ENCODE data around the gene VIT.

- no peak for TF ChIP-seq POLR2AphosphoS5 (IDR thresholded peaks at IDR 0.05; ENCODE audit: low read depth)
- TF ChIP-seq, protein P1, sequence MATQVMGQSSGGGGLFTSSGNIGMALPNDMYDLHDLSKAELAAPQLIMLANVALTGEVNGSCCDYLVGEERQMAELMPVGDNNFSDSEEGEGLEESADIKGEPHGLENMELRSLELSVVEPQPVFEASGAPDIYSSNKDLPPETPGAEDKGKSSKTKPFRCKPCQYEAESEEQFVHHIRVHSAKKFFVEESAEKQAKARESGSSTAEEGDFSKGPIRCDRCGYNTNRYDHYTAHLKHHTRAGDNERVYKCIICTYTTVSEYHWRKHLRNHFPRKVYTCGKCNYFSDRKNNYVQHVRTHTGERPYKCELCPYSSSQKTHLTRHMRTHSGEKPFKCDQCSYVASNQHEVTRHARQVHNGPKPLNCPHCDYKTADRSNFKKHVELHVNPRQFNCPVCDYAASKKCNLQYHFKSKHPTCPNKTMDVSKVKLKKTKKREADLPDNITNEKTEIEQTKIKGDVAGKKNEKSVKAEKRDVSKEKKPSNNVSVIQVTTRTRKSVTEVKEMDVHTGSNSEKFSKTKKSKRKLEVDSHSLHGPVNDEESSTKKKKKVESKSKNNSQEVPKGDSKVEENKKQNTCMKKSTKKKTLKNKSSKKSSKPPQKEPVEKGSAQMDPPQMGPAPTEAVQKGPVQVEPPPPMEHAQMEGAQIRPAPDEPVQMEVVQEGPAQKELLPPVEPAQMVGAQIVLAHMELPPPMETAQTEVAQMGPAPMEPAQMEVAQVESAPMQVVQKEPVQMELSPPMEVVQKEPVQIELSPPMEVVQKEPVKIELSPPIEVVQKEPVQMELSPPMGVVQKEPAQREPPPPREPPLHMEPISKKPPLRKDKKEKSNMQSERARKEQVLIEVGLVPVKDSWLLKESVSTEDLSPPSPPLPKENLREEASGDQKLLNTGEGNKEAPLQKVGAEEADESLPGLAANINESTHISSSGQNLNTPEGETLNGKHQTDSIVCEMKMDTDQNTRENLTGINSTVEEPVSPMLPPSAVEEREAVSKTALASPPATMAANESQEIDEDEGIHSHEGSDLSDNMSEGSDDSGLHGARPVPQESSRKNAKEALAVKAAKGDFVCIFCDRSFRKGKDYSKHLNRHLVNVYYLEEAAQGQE (IDR thresholded peaks at IDR 0.05; ENCODE audit: insufficient replicate concordance, low read depth) = no peak
Observed at GRCh38 chr2:36792951-36793350, 96.4 kb downstream of the VIT start.

Measured in HL-60 (cell line).